Effector memory CD4-positive, alpha-beta T cell (primary cell): ENCODE data around the gene ATCAY.

ENCODE experiments used
- DNase-seq, 3 donors: peaks; one replicate each; pipeline ENCODE4 v3.0.0-alpha.2; 2020
- H3K27ac ChIP-seq: 2 replicates; pipeline ENCODE4 v1.7.0; 2013; ENCODE audit warnings: mild to moderate bottlenecking, low read length, moderate library complexity; ENCODE audit not compliant: insufficient read depth, poor library complexity, severe bottlenecking
- H3K27me3 ChIP-seq: replicated peaks from 2 replicates; pipeline ENCODE4 v1.7.0; 2013; ENCODE audit warnings: mild to moderate bottlenecking, low read length; ENCODE audit not compliant: insufficient read depth, control insufficient read depth, poor library complexity, severe bottlenecking
- H3K36me3 ChIP-seq: 2 replicates; pipeline ENCODE4 v1.7.0; 2013; ENCODE audit warnings: mild to moderate bottlenecking, low read length, moderate library complexity; ENCODE audit not compliant: control insufficient read depth, insufficient read depth
- H3K4me1 ChIP-seq: 2 replicates; pipeline ENCODE4 v1.7.0; 2013; ENCODE audit warnings: low read length, mild to moderate bottlenecking; ENCODE audit not compliant: control insufficient read depth, insufficient read depth, poor library complexity, severe bottlenecking
- H3K4me3 ChIP-seq: 2 replicates; pipeline ENCODE4 v1.7.0; 2013; ENCODE audit warnings: low read length, low read depth, mild to moderate bottlenecking; ENCODE audit not compliant: insufficient read depth, poor library complexity, severe bottlenecking
- H3K9me3 ChIP-seq: 2 replicates; pipeline ENCODE4 v1.7.0; 2013; ENCODE audit warnings: mild to moderate bottlenecking, low read length, moderate library complexity; ENCODE audit not compliant: control insufficient read depth
- total RNA-seq, 3 donors: gene quantifications; one replicate each; lab custom pipeline; 2026; lab: John Stamatoyannopoulos, UW

Gene ATCAY
- 0 reads per million in 3 donors for total RNA-seq

- Histone ChIP-seq H3K9me3 (no peaks in the 10 kb centered on the region), H3K27ac (no peak within 1 kb of the TSS), H3K4me3 (no peak within 1 kb of the TSS), H3K27me3 (peaks cover 26% of the 10 kb centered on the region), H3K4me1 (peaks cover 6% of the 10 kb centered on the region), H3K36me3 (no peaks in the 10 kb centered on the region)
- no peak for DNase-seq
Observed at GRCh38 chr19:3880471-3881271, at the start of gene ATCAY. TSS of gene ATCAY (plus strand) at chr19:3880685. CDS start at chr19:3885768, 5,083 bp downstream.

GRCh38 chr19:3831601-3832000, 48.9 kb upstream of the ATCAY start:
- Histone ChIP-seq H3K9me3 (no peaks in the 10 kb centered on the region), H3K27ac (no peak overlapping the region), H3K36me3 (no peaks in the 10 kb centered on the region), H3K4me1 (no peaks in the 10 kb centered on the region), H3K4me3 (no peak overlapping the region), H3K27me3 (no peaks in the 10 kb centered on the region)
- DNase-seq: no peak

- Histone ChIP-seq H3K27me3 (no peaks in the 10 kb centered on the region), H3K27ac (no peak overlapping the region), H3K36me3 (no peaks in the 10 kb centered on the region), H3K9me3 (no peaks in the 10 kb centered on the region), H3K4me1 (no peaks in the 10 kb centered on the region), H3K4me3 (no peak overlapping the region)
- no peak for DNase-seq
Observed at GRCh38 chr19:3832001-3832400, 48.5 kb upstream of the ATCAY start.

- Histone ChIP-seq H3K27me3 (no peaks in the 10 kb centered on the region), H3K4me3 (no peak overlapping the region), H3K9me3 (no peaks in the 10 kb centered on the region), H3K36me3 (no peaks in the 10 kb centered on the region), H3K4me1 (no peaks in the 10 kb centered on the region), H3K27ac (no peak overlapping the region)
- DNase-seq: no peak
Observed at GRCh38 chr19:3833578-3834348, 46.7 kb upstream of the ATCAY start.

- H3K27me3 ChIP-seq: no peaks in the 10 kb centered on the region
- no peak for DNase-seq
- no peak overlapping the region for H3K4me3 ChIP-seq
- no peak overlapping the region for H3K27ac ChIP-seq
- H3K9me3 ChIP-seq: no peaks in the 10 kb centered on the region
- no peaks in the 10 kb centered on the region for H3K4me1 ChIP-seq
- H3K36me3 ChIP-seq: no peaks in the 10 kb centered on the region
Observed at GRCh38 chr19:3834349-3835054, 46.0 kb upstream of the ATCAY start.

- no peaks in the 10 kb centered on the region for H3K4me1 ChIP-seq
- no peaks in the 10 kb centered on the region for H3K9me3 ChIP-seq
- no peak overlapping the region for H3K27ac ChIP-seq
- H3K4me3 ChIP-seq: no peak overlapping the region
- H3K36me3 ChIP-seq: no peaks in the 10 kb centered on the region
- no peaks in the 10 kb centered on the region for H3K27me3 ChIP-seq
- no peak for DNase-seq
Observed at GRCh38 chr19:3835055-3835435, 45.4 kb upstream of the ATCAY start.

- DNase-seq: peak in 1 of 3 donors; percentile 16
- H3K27ac ChIP-seq: no peak overlapping the region
- no peaks in the 10 kb centered on the region for H3K27me3 ChIP-seq
- H3K4me1 ChIP-seq: no peaks in the 10 kb centered on the region
- no peaks in the 10 kb centered on the region for H3K9me3 ChIP-seq
- H3K4me3 ChIP-seq: no peak overlapping the region
- no peaks in the 10 kb centered on the region for H3K36me3 ChIP-seq
Observed at GRCh38 chr19:3836887-3837286, 43.6 kb upstream of the ATCAY start.

GRCh38 chr19:3837332-3837731, 43.2 kb upstream of the ATCAY start:
- no peak overlapping the region for H3K27ac ChIP-seq
- H3K27me3 ChIP-seq: no peaks in the 10 kb centered on the region
- no peak overlapping the region for H3K4me3 ChIP-seq
- no peaks in the 10 kb centered on the region for H3K36me3 ChIP-seq
- no peaks in the 10 kb centered on the region for H3K4me1 ChIP-seq
- no peak for DNase-seq
- H3K9me3 ChIP-seq: no peaks in the 10 kb centered on the region

- no peak overlapping the region for H3K27ac ChIP-seq
- H3K9me3 ChIP-seq: no peaks in the 10 kb centered on the region
- H3K4me1 ChIP-seq: no peaks in the 10 kb centered on the region
- no peaks in the 10 kb centered on the region for H3K36me3 ChIP-seq
- H3K27me3 ChIP-seq: no peaks in the 10 kb centered on the region
- H3K4me3 ChIP-seq: no peak overlapping the region
- no peak for DNase-seq
Observed at GRCh38 chr19:3837922-3838321, 42.6 kb upstream of the ATCAY start.

- H3K27me3 ChIP-seq: no peaks in the 10 kb centered on the region
Observed at GRCh38 chr19:3838661-3839060, 41.8 kb upstream of the ATCAY start.

More at GRCh38 chr19:3838661-3839060, 41.8 kb upstream of the ATCAY start:
- no peak for DNase-seq
- Histone ChIP-seq H3K4me3 (no peak overlapping the region), H3K4me1 (no peaks in the 10 kb centered on the region), H3K36me3 (no peaks in the 10 kb centered on the region), H3K27ac (no peak overlapping the region), H3K9me3 (no peaks in the 10 kb centered on the region)
